HG03575 (cell line): ENCODE data around the gene VAV2.

Experiments used
- ATAC-seq: cut with Tn5 transposase; IDR thresholded peaks from one replicate; pipeline ENCODE4 v1.9.1; 2021; ENCODE audit not compliant: unreplicated experiment, insufficient number of reproducible peaks, low FRiP score; ENCODE audit errors: extremely low read depth

Gene VAV2

DNA sequence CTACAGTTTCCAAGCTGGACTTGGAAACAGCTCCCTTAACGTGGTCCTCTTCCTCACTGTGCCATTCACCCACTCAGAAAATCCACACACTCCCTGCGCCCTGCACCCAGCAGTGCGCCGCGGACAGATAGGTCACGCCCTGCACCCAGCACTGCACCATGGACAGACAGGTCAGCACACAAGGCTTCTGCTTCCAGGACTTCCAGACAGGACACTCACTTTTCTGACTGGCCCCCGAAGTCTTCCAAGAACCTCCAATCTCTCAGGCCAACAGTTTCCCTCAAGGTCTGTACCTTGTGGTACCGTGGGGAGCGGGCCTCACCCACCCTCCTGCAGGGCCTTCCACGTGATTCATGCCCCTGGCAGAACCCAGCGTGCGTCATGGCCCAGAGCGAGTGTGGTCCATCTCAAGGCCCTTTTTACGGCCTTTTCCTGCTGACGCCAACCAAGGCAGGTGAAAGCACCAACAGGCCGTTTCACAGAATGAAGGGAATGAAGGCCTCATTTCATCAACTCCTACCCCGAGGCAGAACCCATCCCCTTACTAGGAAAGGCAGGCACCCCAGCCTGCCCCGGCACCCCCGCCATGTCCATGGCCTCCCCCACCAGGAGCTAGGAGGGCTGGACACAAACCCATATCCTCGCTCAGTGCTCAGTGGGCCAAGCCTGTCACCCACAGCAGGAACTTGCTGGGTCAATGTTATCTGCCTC is 17.3 kb downstream of the VAV2 start:
- no peak for ATAC-seq

DNA sequence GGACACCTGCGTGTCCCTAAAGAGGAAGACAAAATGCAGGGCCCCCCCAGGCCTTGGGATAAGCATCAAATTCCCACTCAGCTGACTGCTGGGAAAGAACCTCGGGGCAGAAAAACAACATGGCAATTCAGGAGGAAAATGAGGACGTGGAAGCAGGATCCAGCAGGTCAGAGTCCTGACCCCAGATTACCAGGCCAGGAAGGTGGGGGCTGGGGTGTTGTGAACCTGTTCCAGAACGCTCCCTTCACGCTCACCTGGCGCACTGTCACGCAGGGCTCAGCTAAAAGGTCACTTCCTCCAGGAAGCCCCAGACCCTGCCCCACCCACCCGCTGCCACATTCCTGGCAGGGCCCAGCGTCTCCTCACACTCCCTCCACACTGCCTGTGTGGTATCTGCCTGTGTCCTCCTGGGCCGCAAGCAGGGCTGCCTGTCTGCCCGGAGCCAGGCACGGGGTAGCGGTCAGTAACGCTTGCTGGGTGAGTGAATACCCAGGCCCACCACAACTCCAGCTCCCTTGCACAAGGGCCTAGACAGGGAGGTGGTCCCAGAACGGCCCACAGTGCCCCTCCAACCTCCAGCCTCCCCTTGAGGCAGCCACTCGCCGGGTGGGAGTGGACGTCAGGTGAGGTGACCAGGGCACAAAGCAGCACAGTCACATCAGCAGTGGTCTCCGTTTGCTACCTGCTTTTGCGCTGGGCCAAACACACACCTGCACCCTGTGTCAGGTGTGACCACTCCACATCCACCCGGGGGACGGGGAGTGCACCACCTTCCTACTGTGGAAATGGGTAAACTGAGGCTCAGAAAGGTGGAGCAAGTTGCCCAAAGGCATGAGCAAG is 18.1 kb downstream of the VAV2 start:
- no peak for ATAC-seq

DNA sequence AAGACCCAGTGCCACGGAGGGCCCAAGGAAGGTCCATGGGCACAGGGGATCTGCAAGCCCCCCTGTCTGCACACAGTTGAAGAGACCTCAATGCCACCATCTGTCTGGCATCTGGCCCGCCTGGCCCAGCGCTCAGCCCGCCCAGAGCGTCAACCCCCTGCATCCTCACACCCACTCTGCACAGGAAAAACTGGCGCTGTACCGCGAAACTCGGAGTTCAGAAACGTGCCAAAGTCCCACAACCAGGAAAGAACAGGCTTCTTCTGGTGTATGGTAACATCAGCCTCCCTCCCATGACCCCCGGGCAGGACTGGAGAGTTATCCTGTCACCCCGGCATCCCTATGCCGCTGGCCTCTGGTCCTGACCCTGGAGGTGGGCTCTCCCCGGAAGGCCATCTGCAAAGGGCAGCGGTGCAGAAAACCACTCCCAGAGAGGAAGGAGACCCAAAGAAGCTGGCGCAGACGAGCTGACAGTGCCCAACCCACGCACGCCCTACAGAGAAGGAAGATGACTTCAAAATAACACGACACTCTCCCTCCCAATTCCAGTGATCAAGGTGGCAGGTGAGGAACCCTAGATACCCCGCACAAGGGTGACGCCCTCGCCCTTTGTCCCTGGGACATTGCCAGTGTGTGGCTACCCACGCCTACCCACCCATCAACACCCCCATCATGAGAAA is 18.9 kb downstream of the VAV2 start:
- ATAC-seq: no peak

DNA sequence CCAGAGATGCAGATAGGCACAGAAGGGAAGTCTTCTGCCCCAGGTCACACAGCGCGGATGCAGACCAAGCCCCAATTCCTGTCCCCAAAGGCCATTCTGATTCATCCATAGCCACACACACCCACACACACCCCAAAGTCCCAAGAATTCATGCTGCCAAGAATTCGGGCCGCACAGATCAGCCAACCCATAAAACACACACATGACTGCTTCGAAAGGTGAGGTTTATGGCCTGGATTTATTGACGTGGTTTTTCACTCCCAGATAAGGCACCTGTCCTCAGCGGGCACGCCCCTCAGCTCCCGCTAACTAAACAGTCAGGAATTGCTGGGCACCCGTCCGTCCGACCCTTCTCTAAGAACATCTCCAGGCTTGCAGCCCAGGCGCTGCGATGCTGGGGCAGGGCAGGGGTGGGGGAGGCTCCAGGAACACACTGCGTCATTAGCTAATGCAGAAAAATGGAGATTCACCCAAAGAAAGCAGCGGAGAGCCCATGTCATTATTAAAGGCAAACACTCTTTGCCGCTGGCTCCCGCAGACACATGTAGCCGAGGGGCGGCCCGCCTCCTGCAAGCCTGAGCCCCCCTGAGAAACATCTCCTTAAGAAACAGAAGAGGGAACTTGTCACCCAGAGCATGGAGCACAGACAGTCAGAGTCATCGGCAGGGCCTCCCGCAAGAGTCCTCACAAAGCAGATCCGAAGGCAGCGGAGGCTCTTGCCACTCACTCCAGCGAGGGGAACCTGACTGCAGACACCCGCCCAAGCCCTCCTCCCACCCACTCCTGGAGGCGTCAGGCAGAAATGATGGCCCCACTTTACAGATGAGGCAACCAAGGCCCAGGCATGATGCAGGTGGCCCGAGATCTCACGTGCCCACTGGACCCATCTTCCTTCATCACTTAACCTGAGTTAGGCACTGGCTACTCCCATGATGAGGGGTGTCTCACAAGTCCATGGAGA is 19.9 kb downstream of the VAV2 start:
- no peak for ATAC-seq

DNA sequence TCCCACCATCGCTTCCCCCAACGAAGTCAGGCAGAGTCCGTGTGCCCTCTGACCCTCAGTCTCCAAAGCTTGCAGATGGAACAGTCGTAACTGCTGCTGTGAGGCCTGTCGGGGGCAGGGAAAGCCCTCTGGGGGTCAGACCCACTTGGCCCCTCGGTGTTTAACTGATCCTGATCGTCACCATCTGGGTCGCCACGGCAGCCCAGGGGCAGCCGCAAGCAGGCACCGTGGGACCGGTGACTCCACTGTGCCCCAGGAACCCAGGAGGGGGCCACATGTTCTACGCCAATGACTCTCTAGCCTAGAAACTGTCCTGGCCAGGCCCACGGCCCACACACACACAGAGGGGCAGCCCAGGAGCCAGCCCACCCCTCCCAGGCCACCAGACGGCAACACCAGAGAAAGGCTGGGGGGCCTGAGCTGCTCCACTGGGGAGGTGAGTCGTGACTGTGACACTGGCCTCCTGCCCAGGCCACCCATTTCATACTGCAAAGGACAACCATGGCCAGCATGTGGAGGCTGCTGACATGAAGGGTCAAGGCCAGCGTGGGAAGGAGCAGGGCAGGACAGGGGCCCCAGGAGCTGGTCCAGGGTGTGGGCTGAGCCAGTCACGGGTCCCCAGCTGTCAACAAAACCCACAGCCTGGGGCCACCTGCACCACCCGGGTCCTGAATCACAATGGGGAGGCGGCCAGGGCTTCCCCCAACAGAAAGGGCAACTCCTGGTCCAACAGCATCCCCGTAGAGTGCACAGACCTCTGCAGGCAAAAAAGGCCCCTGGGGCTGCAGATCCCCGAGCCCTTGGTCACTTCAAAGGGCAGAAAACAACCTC is 20.8 kb downstream of the VAV2 start:
- no peak for ATAC-seq

DNA sequence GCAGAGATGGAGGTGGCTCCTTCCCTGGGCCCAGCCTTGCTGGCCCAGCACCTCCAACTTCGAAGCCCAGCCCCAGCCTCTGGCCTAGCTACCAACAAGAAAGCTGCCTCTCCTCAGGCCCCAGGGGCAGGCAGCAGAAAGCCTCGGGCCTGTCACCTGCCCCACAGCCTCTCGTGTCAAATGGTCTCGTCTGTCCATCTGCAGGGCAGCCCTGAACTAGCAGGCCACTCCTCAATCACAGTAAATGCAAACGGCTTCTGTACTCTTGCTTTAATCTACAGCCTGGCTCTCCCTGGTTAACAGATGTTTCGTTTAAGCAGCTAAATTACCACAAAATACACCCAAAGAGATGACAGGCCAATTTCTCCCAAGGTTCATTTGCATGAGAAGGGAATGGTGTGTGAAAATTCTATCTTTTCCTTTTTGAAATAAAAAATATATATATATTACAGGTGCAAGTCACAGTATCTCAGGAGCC is 21.5 kb downstream of the VAV2 start:
- no peak for ATAC-seq

DNA sequence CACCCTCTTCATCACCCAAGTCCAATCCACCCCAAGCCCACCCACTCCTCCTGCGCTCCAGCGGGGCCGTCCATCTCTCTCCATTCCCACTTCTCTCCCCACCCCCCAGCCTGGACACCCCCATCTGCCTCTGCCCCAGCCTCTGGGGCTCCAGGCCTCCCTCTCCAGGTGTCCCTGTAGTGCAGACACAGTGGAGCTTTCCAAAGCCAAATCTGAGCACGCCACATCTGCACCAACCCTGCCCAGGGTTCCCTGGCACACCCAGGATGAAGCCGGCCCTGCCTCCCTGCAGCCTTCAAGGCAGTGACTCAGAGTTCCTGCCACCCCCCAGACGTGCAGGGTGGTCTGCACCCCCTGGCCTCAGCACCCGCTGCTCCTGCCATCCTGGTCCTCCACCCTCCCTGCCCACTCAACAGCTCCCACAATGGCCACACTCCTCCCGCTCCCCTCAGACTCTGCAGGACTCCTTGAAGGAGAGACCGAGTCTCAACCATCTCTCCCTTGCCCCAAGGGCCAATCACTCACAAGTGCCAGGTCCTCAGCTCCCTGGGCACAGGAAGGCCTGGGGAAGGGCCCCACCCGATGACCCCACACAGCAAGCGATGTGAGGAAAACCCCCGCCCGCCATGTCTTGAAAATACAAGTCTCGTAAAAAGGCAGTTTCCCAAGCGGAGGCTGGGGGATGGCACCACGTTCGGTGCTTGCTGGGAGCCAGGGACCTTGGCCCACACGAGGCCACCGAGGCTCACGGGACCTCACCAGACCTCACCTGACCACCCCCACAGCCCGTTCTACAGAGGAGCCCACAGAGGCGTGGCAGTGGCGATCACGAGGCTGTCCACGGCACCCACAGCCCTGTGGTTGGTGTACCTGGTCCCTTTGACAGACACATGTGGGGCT is 22.2 kb downstream of the VAV2 start:
- ATAC-seq: no peak

DNA sequence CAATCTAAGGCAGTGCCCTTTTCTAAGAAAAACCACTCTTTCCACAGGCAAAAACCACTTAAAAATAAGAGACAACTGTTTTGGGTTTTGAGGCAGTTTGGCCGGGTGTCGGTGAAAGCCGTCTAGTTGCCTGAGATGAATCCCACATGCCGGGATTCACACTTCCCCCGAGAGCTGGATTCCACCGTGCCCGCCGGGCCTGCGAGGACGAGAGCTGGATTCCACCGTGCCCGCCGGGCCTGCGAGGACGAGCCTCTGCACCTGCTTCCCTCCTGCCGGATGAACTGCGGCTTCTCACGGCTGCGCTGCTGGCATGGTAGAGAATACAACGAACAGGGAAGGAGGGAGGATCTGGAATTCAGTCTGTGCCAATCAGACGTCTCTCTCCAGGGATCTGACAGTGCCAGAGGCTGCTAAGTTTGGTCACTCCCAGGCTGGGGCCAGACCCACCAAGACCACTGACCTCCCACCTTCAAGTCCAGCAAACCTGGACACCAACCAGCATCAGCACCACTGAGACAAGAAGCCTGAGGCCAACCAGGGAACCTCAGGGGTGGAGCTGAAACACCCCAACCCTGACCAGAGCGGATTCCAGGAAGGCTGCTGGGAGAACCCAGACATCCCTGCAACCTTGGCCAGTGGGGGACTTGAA is 23.0 kb downstream of the VAV2 start:
- no peak for ATAC-seq

DNA sequence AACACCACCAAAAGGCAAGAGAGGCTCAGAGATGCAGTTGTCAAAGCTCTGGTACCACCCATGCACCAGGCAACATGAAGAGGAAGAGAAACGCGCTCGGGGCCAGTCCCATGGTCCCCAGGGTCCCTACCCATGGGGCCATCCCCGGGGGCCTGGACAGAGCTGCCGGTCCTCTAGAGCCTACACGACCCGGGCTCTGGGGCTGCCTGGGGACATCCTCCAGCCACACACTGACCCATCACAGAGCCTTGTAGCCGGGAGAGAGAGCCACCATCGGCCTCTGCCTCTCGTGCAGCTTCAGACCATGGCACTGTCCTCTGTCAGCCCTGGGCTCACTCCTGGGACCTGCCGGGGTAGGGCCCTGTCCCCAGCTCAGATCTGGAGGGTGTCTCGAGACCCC is 23.7 kb downstream of the VAV2 start:
- no peak for ATAC-seq

DNA sequence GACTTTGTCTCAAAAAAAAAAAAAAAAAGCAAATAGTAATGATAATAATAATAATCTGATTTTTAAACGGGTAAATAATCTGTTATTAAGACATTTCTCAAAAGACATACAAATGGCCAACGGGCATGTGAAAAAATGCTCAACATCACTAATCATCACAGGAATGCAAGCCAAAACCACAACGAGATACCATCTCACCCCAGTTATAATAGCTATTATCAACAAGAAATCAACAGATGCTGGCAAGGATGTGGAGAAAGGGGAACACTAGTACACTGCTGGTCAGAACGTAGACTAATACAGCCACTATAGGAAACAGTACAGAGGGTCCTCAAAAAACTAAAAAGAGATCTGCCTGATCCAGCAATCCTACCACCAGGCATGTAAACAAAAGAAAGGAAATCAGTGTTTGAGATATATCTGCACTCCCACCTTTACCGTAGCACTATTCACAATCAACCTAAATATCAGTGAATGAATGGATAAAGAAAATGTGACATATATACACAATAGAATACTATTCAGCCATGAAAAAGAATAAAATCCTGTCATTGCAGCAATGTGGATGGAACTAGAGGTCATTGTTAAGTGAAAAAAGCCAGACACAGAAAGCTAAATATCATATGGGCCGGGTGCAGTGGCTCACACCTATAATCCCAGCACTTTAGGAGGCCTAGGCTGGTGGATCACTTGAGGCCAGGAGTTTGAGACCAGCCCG is 24.9 kb downstream of the VAV2 start:
- no peak for ATAC-seq

DNA sequence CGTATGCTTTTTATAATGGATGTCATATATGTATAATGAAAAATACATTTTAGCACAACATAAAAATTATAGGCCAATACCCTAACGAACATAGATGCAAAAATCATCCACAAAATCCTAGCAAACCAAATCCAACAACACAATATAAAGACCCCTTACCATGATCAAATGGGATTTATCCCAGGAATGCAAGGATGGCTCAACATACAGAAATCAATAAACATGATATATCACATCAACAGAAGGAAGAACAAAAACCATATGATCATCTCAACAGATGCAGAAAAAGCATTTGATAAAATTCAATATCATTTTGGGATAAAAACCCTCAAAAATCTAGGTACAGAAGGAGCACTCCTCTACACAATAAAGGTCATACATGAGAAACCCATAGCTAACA is 27.7 kb downstream of the VAV2 start:
- ATAC-seq: no peak

DNA sequence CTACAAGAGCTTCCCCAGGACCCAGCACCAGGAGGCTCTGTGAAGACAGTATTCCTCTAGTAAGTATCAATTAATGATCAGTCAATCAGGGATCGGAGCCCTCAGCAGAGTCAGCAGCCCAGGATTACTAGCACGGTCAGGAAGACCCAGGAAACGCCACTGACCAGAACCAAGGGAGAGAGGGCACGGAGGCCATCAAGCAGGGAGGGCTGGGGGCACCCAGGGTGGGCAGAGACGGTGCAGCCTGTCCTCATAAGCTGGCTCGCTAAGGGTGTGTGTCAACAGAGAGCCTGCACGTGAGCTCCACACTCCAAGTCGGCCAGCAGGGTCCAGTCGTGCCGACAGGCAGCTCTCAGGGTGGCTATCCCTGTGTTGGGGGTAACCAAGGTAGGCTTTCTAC is 29.0 kb downstream of the VAV2 start:
- no peak for ATAC-seq

DNA sequence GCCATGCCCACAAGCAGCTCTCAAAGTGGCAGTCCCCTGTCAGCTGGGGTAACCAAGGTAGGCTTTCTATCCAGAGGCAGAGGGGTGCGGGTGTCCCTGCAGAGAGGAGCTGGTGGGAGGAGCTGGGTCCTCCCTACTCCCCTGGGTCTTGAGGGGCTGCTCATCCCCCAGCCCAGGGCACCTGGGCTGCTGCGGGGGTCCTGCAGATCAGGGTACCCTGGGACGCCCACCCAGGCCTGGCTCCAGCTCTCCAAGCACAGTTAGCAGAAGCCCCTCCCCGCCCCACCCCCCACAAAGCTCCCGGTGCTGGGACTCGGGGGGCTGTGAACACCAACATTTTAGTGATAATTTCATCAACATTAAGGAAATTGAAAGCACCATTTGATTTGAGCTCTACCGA is 29.8 kb downstream of the VAV2 start:
- ATAC-seq: no peak

DNA sequence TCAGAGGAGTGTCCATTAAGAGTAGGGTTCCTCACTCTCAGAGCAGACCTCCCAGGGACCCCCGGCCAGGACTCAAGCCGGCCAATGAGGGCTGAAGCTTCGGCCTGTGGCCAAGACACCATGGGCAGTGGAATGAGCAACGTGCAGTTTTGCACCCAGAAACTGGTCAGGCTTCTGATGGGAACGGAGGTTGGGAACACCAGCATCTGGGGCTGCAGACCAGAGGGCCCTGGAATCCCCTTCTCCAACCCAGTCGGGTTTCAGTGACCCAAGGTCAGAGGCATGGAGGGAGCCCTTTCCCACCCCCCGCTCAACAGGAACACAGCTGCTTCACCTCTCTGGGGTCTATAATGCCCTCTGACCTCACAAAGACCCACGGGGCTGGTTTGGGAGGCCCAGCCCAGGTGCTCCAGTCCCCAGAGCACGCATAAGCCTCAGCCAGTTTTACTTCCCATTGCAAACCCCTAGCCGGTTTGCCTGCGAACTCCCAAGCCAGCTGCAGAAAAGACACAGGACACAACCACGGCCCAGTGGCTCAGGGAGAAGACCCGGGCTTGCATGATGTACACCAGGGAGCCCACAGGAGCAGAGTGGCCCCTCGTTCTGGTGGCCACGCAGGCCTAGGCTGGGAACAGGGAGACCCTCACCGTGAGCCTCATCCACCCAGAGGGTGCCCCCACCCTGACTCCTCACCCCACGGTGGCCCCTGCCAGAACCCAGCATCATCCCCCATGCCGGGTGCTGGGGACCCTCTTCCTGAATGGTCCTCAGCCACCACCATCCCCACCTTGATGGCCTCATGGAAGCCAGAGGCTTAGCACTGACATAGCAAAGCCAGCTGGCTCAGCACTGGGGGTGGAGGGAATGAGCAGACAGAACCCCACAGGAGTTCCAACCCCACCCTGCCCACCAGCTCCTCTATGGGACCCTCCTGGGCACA is 30.6 kb downstream of the VAV2 start:
- ATAC-seq: no peak

DNA sequence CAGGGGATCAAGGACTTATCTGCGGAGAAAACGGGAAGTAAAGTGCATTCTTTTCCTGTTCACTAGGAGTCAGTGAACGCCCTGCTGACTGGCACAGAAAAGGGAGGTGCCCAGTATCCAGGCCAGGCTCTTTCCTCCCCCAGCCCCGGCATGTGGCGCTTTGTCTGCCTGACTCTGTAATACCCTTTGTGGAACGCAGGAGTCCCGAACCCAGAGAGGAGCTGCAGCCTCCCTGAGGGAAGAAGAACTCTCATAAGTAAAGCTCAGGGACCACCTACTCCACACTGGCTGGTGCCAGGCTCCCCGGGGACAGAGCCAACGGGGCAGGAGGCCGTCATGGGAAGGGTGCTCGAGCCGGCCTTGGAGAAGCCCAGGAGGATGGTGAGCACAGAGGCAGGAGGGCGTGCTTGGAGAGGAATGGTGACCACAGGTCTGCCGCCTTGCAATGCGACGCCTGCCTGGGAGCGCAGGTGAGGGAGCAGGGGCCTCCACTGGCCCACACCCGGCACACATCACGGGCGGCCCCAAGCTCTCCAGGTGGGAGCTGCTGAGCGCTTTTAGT is 31.5 kb downstream of the VAV2 start:
- ATAC-seq: no peak
